Measurements from ENCODE around the gene NUP85.

GRCh38 chr17:75228305-75228704, 22.8 kb downstream of the NUP85 start:
- TF ChIP-seq, protein P1, sequence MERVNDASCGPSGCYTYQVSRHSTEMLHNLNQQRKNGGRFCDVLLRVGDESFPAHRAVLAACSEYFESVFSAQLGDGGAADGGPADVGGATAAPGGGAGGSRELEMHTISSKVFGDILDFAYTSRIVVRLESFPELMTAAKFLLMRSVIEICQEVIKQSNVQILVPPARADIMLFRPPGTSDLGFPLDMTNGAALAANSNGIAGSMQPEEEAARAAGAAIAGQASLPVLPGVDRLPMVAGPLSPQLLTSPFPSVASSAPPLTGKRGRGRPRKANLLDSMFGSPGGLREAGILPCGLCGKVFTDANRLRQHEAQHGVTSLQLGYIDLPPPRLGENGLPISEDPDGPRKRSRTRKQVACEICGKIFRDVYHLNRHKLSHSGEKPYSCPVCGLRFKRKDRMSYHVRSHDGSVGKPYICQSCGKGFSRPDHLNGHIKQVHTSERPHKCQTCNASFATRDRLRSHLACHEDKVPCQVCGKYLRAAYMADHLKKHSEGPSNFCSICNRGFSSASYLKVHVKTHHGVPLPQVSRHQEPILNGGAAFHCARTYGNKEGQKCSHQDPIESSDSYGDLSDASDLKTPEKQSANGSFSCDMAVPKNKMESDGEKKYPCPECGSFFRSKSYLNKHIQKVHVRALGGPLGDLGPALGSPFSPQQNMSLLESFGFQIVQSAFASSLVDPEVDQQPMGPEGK (CRISPR knock-in tag; IDR thresholded peaks at IDR 0.05; ENCODE audit: borderline replicate concordance) = no peak
- no peak for TF ChIP-seq TCF4 (CRISPR knock-in tag; IDR thresholded peaks at IDR 0.05; ENCODE audit: borderline replicate concordance)
- TF ChIP-seq BACH2 (CRISPR knock-in tag; IDR thresholded peaks at IDR 0.05; ENCODE audit: borderline replicate concordance) = no peak
